DND-41 (cell line): ENCODE results near the gene DPYD.

Source experiments
- EZH2 ChIP-seq: IDR thresholded peaks from 3 replicates; pipeline ENCODE4 v1.6.1; 2012; ENCODE audit warnings: borderline replicate concordance, low read depth, mild to moderate bottlenecking, moderate library complexity, low read length, inconsistent platforms; ENCODE audit not compliant: severe bottlenecking
- TF ChIP-seq, protein P1 (sequence below): IDR thresholded peaks from 2 replicates; pipeline ENCODE4 v1.5.1; 2012; ENCODE audit warnings: borderline replicate concordance, low read length, moderate library complexity, mild to moderate bottlenecking; ENCODE audit not compliant: poor library complexity, severe bottlenecking; ENCODE audit errors: extremely low read depth

DNA sequence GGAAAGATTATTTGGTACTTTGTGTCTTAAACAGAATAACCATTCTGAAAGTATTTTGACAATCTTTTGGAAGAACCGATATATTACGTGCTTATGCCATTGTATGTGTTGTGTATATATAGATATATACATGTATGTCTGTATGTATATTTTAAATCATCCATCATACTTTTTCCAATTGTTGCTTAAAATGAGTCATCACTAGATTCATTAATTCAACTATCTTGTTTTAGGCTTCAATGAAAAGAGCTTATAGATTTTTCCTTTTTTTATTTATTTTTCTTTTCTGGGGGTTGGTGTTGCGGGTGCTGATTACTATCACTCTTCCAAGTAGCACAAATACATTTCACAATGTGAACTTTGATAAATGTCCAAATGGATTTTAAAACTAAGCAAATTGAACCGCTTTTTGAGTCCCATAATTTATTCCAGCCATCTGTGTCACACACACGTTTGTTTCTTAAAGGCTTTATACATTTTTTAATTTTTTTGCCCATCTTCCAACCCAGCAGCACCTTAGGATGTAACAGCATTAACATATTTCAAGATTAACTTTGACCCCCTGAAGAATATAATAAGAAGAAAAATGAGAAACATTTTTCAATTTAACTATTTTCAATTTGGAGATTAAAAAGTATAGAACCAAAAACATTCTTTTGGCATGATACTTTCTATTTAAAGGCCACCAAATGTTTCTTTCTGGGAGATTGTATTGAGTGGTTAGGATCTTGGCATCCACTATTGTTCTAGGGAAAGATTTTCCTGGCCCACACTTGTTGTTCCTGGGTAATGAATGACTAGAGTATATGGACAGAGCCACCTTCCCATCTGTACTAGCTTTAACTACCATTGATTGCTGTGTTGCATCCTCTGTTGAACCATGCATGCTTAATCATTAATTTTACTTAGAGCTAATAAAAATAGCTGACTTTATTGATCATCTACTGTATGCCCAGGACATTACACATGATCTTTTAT lies 9.3 kb upstream of the DPYD start:
- TF ChIP-seq, protein P1, sequence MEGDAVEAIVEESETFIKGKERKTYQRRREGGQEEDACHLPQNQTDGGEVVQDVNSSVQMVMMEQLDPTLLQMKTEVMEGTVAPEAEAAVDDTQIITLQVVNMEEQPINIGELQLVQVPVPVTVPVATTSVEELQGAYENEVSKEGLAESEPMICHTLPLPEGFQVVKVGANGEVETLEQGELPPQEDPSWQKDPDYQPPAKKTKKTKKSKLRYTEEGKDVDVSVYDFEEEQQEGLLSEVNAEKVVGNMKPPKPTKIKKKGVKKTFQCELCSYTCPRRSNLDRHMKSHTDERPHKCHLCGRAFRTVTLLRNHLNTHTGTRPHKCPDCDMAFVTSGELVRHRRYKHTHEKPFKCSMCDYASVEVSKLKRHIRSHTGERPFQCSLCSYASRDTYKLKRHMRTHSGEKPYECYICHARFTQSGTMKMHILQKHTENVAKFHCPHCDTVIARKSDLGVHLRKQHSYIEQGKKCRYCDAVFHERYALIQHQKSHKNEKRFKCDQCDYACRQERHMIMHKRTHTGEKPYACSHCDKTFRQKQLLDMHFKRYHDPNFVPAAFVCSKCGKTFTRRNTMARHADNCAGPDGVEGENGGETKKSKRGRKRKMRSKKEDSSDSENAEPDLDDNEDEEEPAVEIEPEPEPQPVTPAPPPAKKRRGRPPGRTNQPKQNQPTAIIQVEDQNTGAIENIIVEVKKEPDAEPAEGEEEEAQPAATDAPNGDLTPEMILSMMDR = no peak
- TF ChIP-seq EZH2 = no peak
